Left ventricle myocardium inferior (tissue), 1 donor: Measurements from ENCODE around the gene CXCL13. TPM values are rescaled to one million over a fixed set of nuclear protein-coding genes. Genes with fewer than 3 reads are reported as not detected.
"Not testable (repeated sequence)": the region's sequence is repeated elsewhere in the genome, so short reads cannot be mapped to it uniquely, and the experiment has no call there.

Experiments
- DNase-seq: peaks from one replicate; pipeline ENCODE4 v3.0.0-alpha.2; 2020
- H3K27ac ChIP-seq: fragments of 200-600 bp; replicated peaks from 2 replicates; pipeline ENCODE4 v1.8.0; 2021
- H3K27me3 ChIP-seq: fragments of 200-600 bp; 2 replicates; pipeline ENCODE4 v1.8.0; 2021; ENCODE audit warnings: low read depth
- H3K36me3 ChIP-seq: fragments of 200-600 bp; 2 replicates; pipeline ENCODE4 v1.8.0; 2021
- H3K4me1 ChIP-seq: fragments of 200-600 bp; 2 replicates; pipeline ENCODE4 v1.8.0; 2021
- H3K4me3 ChIP-seq: fragments of 200-600 bp; 2 replicates; pipeline ENCODE4 v1.8.0; 2021; ENCODE audit warnings: mild to moderate bottlenecking, moderate library complexity
- H3K9me3 ChIP-seq: fragments of 200-600 bp; replicated peaks from 2 replicates; pipeline ENCODE4 v1.8.0; 2021
- intact Hi-C: fragments of 100-400 bp; cut with micrococcal nuclease; formaldehyde crosslinking; loops from one replicate; pipeline ENCODE4 v1.11.0; 2022
- total RNA-seq: library from RNA; stranded (reverse); fragmentation: NEBNext Ultra II Directional; extraction: Animal tissue kit (Norgen Biotek cat#: 25700); gene quantifications from one replicate; pipeline ENCODE4 v1.2.1, GENCODE V29; 2021
- TF ChIP-seq, protein P1 (sequence below): fragments of 200-600 bp; IDR thresholded peaks from 2 replicates; pipeline ENCODE4 v1.8.0; 2021; ENCODE audit warnings: antibody characterized with exemption, mild to moderate bottlenecking, borderline replicate concordance
- donor health status: DM: no; HTN: yes; CAD: no; lungs with severe emphysema.

The CXCL13 gene
- total RNA-seq, 1 donor from 2014 or later: not detected

GRCh38 chr4:77634132-77634785, 28.6 kb downstream of the CXCL13 start:
- TF ChIP-seq, protein P1, sequence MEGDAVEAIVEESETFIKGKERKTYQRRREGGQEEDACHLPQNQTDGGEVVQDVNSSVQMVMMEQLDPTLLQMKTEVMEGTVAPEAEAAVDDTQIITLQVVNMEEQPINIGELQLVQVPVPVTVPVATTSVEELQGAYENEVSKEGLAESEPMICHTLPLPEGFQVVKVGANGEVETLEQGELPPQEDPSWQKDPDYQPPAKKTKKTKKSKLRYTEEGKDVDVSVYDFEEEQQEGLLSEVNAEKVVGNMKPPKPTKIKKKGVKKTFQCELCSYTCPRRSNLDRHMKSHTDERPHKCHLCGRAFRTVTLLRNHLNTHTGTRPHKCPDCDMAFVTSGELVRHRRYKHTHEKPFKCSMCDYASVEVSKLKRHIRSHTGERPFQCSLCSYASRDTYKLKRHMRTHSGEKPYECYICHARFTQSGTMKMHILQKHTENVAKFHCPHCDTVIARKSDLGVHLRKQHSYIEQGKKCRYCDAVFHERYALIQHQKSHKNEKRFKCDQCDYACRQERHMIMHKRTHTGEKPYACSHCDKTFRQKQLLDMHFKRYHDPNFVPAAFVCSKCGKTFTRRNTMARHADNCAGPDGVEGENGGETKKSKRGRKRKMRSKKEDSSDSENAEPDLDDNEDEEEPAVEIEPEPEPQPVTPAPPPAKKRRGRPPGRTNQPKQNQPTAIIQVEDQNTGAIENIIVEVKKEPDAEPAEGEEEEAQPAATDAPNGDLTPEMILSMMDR: no peak
- Histone ChIP-seq H3K36me3 (no peaks in the 10 kb centered on the region), H3K4me3 (no peak overlapping the region), H3K4me1 (no peaks in the 10 kb centered on the region), H3K27me3 (no peaks in the 10 kb centered on the region), H3K9me3 (no peaks in the 10 kb centered on the region), H3K27ac (no peak overlapping the region)
- DNase-seq: no peak
- intact Hi-C loops: no loop called here

- H3K4me3 ChIP-seq: no peak overlapping the region
- intact Hi-C loops: no loop called here
- H3K27me3 ChIP-seq: no peaks in the 10 kb centered on the region
- H3K9me3 ChIP-seq: no peaks in the 10 kb centered on the region
- no peaks in the 10 kb centered on the region for H3K4me1 ChIP-seq
- TF ChIP-seq, protein P1: no peak
- no peak overlapping the region for H3K27ac ChIP-seq
- no peaks in the 10 kb centered on the region for H3K36me3 ChIP-seq
- DNase-seq: no peak
Observed at GRCh38 chr4:77635246-77635645, 29.6 kb downstream of the CXCL13 start.

GRCh38 chr4:77635876-77636275, 30.3 kb downstream of the CXCL13 start:
- TF ChIP-seq, protein P1: no peak
- intact Hi-C loops: no loop called here
- no peaks in the 10 kb centered on the region for H3K36me3 ChIP-seq
- H3K9me3 ChIP-seq: no peaks in the 10 kb centered on the region
- H3K27ac ChIP-seq: no peak overlapping the region
- no peaks in the 10 kb centered on the region for H3K4me1 ChIP-seq
- DNase-seq: no peak
- no peak overlapping the region for H3K4me3 ChIP-seq
- no peaks in the 10 kb centered on the region for H3K27me3 ChIP-seq

- H3K27me3 ChIP-seq: no peaks in the 10 kb centered on the region
- no peaks in the 10 kb centered on the region for H3K36me3 ChIP-seq
- no peaks in the 10 kb centered on the region for H3K9me3 ChIP-seq
- H3K27ac ChIP-seq: no peak overlapping the region
- H3K4me1 ChIP-seq: no peaks in the 10 kb centered on the region
- no peak overlapping the region for H3K4me3 ChIP-seq
- intact Hi-C loops: no loop called here
- no peak for DNase-seq
- TF ChIP-seq, protein P1: no peak
Observed at GRCh38 chr4:77636902-77637301, 31.3 kb downstream of the CXCL13 start.

- H3K4me1 ChIP-seq, H3K36me3 ChIP-seq, intact Hi-C loops, DNase-seq, H3K4me3 ChIP-seq, H3K27ac ChIP-seq, H3K27me3 ChIP-seq: not testable (repeated sequence)
- H3K9me3 ChIP-seq: peaks cover 41% of the 10 kb centered on the region
Observed at GRCh38 chr4:77644069-77644468, 38.4 kb downstream of the CXCL13 start.

GRCh38 chr4:77650787-77651186, 45.2 kb downstream of the CXCL13 start:
- no peak overlapping the region for H3K27ac ChIP-seq
- TF ChIP-seq, protein P1: no peak
- no peak for DNase-seq
- H3K36me3 ChIP-seq: no peaks in the 10 kb centered on the region
- no peaks in the 10 kb centered on the region for H3K4me1 ChIP-seq
- H3K27me3 ChIP-seq: no peaks in the 10 kb centered on the region
- intact Hi-C loops: no loop called here
- peaks cover 18% of the 10 kb centered on the region for H3K9me3 ChIP-seq
- no peak overlapping the region for H3K4me3 ChIP-seq
